Activated T-cell treated with anti-CD3 and anti-CD28 coated beads for 4 hours (primary cell): ENCODE data around the gene MYL3.
A peak's percentile ranks its signal among the peaks of the same experiment; 100 is the strongest.

ENCODE experiments used
- DNase-seq: peaks from one replicate; pipeline ENCODE4 v3.0.0-alpha.2; 2020

The MYL3 gene

GRCh38 chr3:46899151-46900006 is 36.1 kb upstream of the MYL3 start:
- DNase-seq: no peak

- no peak for DNase-seq
Measured at GRCh38 chr3:46898321-46899150, 35.3 kb upstream of the MYL3 start.

GRCh38 chr3:46897829-46898320 is 34.6 kb upstream of the MYL3 start:
- no peak for DNase-seq

- DNase-seq: no peak
Measured at GRCh38 chr3:46897031-46897430, 33.8 kb upstream of the MYL3 start.

GRCh38 chr3:46896386-46896785 is 33.1 kb upstream of the MYL3 start:
- no peak for DNase-seq

GRCh38 chr3:46895761-46896160 is 32.5 kb upstream of the MYL3 start:
- no peak for DNase-seq

GRCh38 chr3:46895204-46895660 is 32.0 kb upstream of the MYL3 start:
- DNase-seq: peak; percentile 81

- DNase-seq: no peak
Measured at GRCh38 chr3:46894256-46894655, 31.0 kb upstream of the MYL3 start.

- DNase-seq: no peak
Measured at GRCh38 chr3:46893763-46894162, 30.5 kb upstream of the MYL3 start.

GRCh38 chr3:46893146-46893748 is 30.0 kb upstream of the MYL3 start:
- DNase-seq: no peak

- no peak for DNase-seq
Measured at GRCh38 chr3:46892285-46893145, 29.3 kb upstream of the MYL3 start.

GRCh38 chr3:46891132-46891531 is 27.9 kb upstream of the MYL3 start:
- no peak for DNase-seq

- no peak for DNase-seq
Measured at GRCh38 chr3:46890132-46890531, 26.9 kb upstream of the MYL3 start.

GRCh38 chr3:46889381-46890110 is 26.3 kb upstream of the MYL3 start:
- DNase-seq: no peak

GRCh38 chr3:46888705-46889104 is 25.5 kb upstream of the MYL3 start:
- DNase-seq: no peak

- no peak for DNase-seq
Measured at GRCh38 chr3:46887980-46888494, 24.8 kb upstream of the MYL3 start.

- DNase-seq: no peak
Measured at GRCh38 chr3:46885612-46886011, 22.4 kb upstream of the MYL3 start.

- DNase-seq: no peak
Measured at GRCh38 chr3:46884929-46885328, 21.7 kb upstream of the MYL3 start.

- DNase-seq: no peak
Measured at GRCh38 chr3:46884427-46884826, 21.2 kb upstream of the MYL3 start.

GRCh38 chr3:46883830-46884185 is 20.6 kb upstream of the MYL3 start:
- no peak for DNase-seq

- DNase-seq: no peak
Measured at GRCh38 chr3:46883054-46883829, 20.0 kb upstream of the MYL3 start.
